ENCODE measurements around the gene HPS1. TPM values are rescaled to one million over a fixed set of nuclear protein-coding genes. Genes with fewer than 3 reads are reported as not detected.

HPS1 gene
- total RNA-seq, 1 experiment from 2014 or later, result 146 TPM

- peaks cover 27% of the 10 kb centered on the region for H3K36me3 ChIP-seq (ENCODE audit: control insufficient read depth, insufficient read depth, low read length)
- H3K9me3 ChIP-seq (ENCODE audit: control insufficient read depth, insufficient read depth, low read depth, low read length), result no peaks in the 10 kb centered on the region
- no peak overlapping the region for H3K4me3 ChIP-seq (ENCODE audit: low read depth in 2 of 2, low read length in 2 of 2)
- in situ Hi-C loops (cut with HindIII; ENCODE audit: low pct_unique_long_range_greater_than_20kb, low sequenced_read_pairs) (no loop called here), intact Hi-C loops (cut with micrococcal nuclease; ENCODE audit: unreplicated experiment) (no loop called here)
- H3K4me1 ChIP-seq (ENCODE audit: control insufficient read depth, insufficient read depth, low read length), result no peaks in the 10 kb centered on the region
- no peaks in the 10 kb centered on the region for H3K27me3 ChIP-seq (ENCODE audit: control insufficient read depth, insufficient read depth, low read length)
- ChIA-PET CTCF (no interaction called here), POLR2A (no interaction called here)
- no peak for DNase-seq (ENCODE audit: low read depth, low spot score)
- ATAC-seq, result no peak
- no peak overlapping the region for H3K27ac ChIP-seq (ENCODE audit: low read length)
- no TSS peak for BruUV-seq (replicated peaks)
- TF ChIP-seq POLR2AphosphoS5 (IDR thresholded peaks at IDR 0.05; ENCODE audit: low read depth, low read length), result no peak
- TF ChIP-seq SIN3A (IDR thresholded peaks at IDR 0.05; ENCODE audit: borderline replicate concordance, insufficient read depth, low read depth, low read length), result no peak
- TF ChIP-seq REST (IDR thresholded peaks at IDR 0.05; ENCODE audit: insufficient read depth in 1 of 2, low read depth in 2 of 2, low read length in 1 of 2), result no peak
- no peak for TF ChIP-seq CTCF (IDR thresholded peaks at IDR 0.05)
- TF ChIP-seq TCF7L2 (IDR thresholded peaks at IDR 0.05; ENCODE audit: low read depth, low read length), result no peak
These were observed 15.7 kb downstream of the HPS1 start for GRCh38 chr10:98431016-98431415.

GRCh38 chr10:98430427-98430826, 16.3 kb downstream of the HPS1 start:
- H3K27ac ChIP-seq (ENCODE audit: low read length), result no peak overlapping the region
- BruUV-seq (replicated peaks), result no TSS peak
- H3K36me3 ChIP-seq (ENCODE audit: control insufficient read depth, insufficient read depth, low read length), result peaks cover 27% of the 10 kb centered on the region
- ChIA-PET POLR2A (no interaction called here), CTCF (no interaction called here)
- TF ChIP-seq POLR2AphosphoS5 (IDR thresholded peaks at IDR 0.05; ENCODE audit: low read depth, low read length), result no peak
- TF ChIP-seq REST (IDR thresholded peaks at IDR 0.05; ENCODE audit: insufficient read depth in 1 of 2, low read depth in 2 of 2, low read length in 1 of 2), result no peak
- no peak for TF ChIP-seq TCF7L2 (IDR thresholded peaks at IDR 0.05; ENCODE audit: low read depth, low read length)
- TF ChIP-seq CTCF (IDR thresholded peaks at IDR 0.05), result no peak
- no peak for TF ChIP-seq SIN3A (IDR thresholded peaks at IDR 0.05; ENCODE audit: borderline replicate concordance, insufficient read depth, low read depth, low read length)
- no peaks in the 10 kb centered on the region for H3K4me1 ChIP-seq (ENCODE audit: control insufficient read depth, insufficient read depth, low read length)
- ATAC-seq, result no peak
- no peaks in the 10 kb centered on the region for H3K9me3 ChIP-seq (ENCODE audit: control insufficient read depth, insufficient read depth, low read depth, low read length)
- in situ Hi-C loops (cut with HindIII; ENCODE audit: low pct_unique_long_range_greater_than_20kb, low sequenced_read_pairs) (no loop called here), intact Hi-C loops (cut with micrococcal nuclease; ENCODE audit: unreplicated experiment) (no loop called here)
- no peak for DNase-seq (ENCODE audit: low read depth, low spot score)
- no peak overlapping the region for H3K4me3 ChIP-seq (ENCODE audit: low read depth in 2 of 2, low read length in 2 of 2)
- H3K27me3 ChIP-seq (ENCODE audit: control insufficient read depth, insufficient read depth, low read length), result no peaks in the 10 kb centered on the region

All from Panc1 (cell line).